NT2/D1 (cell line): ENCODE data around the gene COL8A1.
A peak's percentile ranks its signal among the peaks of the same experiment; 100 is the strongest.

ENCODE experiments used
- DNase-seq: peaks from one replicate; pipeline ENCODE4 v3.0.0-alpha.2; 2011; ENCODE audit warnings: low read depth, low spot score
- H3K27me3 ChIP-seq: 2 replicates; pipeline ENCODE4 v1.6.0; 2011; ENCODE audit warnings: mild to moderate bottlenecking; ENCODE audit not compliant: insufficient read length, insufficient read depth
- H3K36me3 ChIP-seq: 2 replicates; pipeline ENCODE4 v1.6.1; 2011; ENCODE audit warnings: mild to moderate bottlenecking, low read length, mixed read lengths; ENCODE audit not compliant: insufficient read depth, insufficient read length
- H3K4me1 ChIP-seq: 2 replicates; pipeline ENCODE4 v1.5.1; 2011; ENCODE audit not compliant: insufficient read depth, insufficient read length
- H3K4me3 ChIP-seq: 2 replicates; pipeline ENCODE4 v1.5.1; 2011; ENCODE audit warnings: low read depth; ENCODE audit not compliant: insufficient read length
- H3K9ac ChIP-seq: 2 replicates; pipeline ENCODE4 v1.6.0; 2011; ENCODE audit warnings: low read depth; ENCODE audit not compliant: insufficient read length
- H3K9me3 ChIP-seq: 2 replicates; pipeline ENCODE4 v1.5.1; 2011; ENCODE audit warnings: mild to moderate bottlenecking, low read length; ENCODE audit not compliant: insufficient read depth
- SUZ12 ChIP-seq: IDR thresholded peaks from 2 replicates; pipeline ENCODE4 v1.6.1; 2011; ENCODE audit not compliant: insufficient read length, insufficient read depth; ENCODE audit errors: extremely low read depth
- YY1 ChIP-seq: IDR thresholded peaks from 2 replicates; pipeline ENCODE4 v1.6.1; 2011; ENCODE audit not compliant: insufficient read length, insufficient read depth
- ZNF274 ChIP-seq: IDR thresholded peaks from 2 replicates; pipeline ENCODE4 v1.6.1; 2011; ENCODE audit warnings: mild to moderate bottlenecking, low read depth, low read length

The COL8A1 gene

GRCh38 chr3:99794485-99794884, 156.1 kb downstream of the COL8A1 start:
- TF ChIP-seq SUZ12 (no peak), ZNF274 (no peak), YY1 (no peak)
- Histone ChIP-seq H3K9me3 (no peaks in the 10 kb centered on the region), H3K4me3 (no peak overlapping the region)

GRCh38 chr3:99795573-99795972, 157.2 kb downstream of the COL8A1 start:
- H3K36me3 ChIP-seq = no peaks in the 10 kb centered on the region
- H3K4me1 ChIP-seq = no peaks in the 10 kb centered on the region
- no peaks in the 10 kb centered on the region for H3K9me3 ChIP-seq
- H3K27me3 ChIP-seq = no peaks in the 10 kb centered on the region
- TF ChIP-seq ZNF274 (no peak), SUZ12 (no peak), YY1 (no peak)
- no peak for DNase-seq
- no peak overlapping the region for H3K4me3 ChIP-seq
- no peak overlapping the region for H3K9ac ChIP-seq

More at GRCh38 chr3:99794485-99794884, 156.1 kb downstream of the COL8A1 start:
- H3K9ac ChIP-seq = no peak overlapping the region
- no peaks in the 10 kb centered on the region for H3K36me3 ChIP-seq
- H3K27me3 ChIP-seq = no peaks in the 10 kb centered on the region
- H3K4me1 ChIP-seq = no peaks in the 10 kb centered on the region
- no peak for DNase-seq

- H3K9ac ChIP-seq = no peak overlapping the region
- H3K4me3 ChIP-seq = no peak overlapping the region
- no peaks in the 10 kb centered on the region for H3K36me3 ChIP-seq
- H3K9me3 ChIP-seq = peaks cover 12% of the 10 kb centered on the region
- no peaks in the 10 kb centered on the region for H3K4me1 ChIP-seq
- no peak for DNase-seq
- no peak for TF ChIP-seq YY1
- TF ChIP-seq SUZ12 = no peak
- TF ChIP-seq ZNF274 = no peak
- H3K27me3 ChIP-seq = no peaks in the 10 kb centered on the region
Measured at GRCh38 chr3:99799422-99799821, 161.0 kb downstream of the COL8A1 start.

GRCh38 chr3:99803297-99803696, 164.9 kb downstream of the COL8A1 start:
- TF ChIP-seq ZNF274 = no peak
- no peak for TF ChIP-seq YY1
- no peak for TF ChIP-seq SUZ12
- no peaks in the 10 kb centered on the region for H3K27me3 ChIP-seq

GRCh38 chr3:99805160-99805559, 166.8 kb downstream of the COL8A1 start:
- Histone ChIP-seq H3K4me1 (no peaks in the 10 kb centered on the region), H3K9ac (no peak overlapping the region), H3K27me3 (no peaks in the 10 kb centered on the region), H3K4me3 (no peak overlapping the region), H3K9me3 (peaks cover 38% of the 10 kb centered on the region), H3K36me3 (no peaks in the 10 kb centered on the region)
- TF ChIP-seq SUZ12 (no peak), ZNF274 (no peak), YY1 (no peak)
- DNase-seq = no peak

More at GRCh38 chr3:99803297-99803696, 164.9 kb downstream of the COL8A1 start:
- H3K4me3 ChIP-seq = no peak overlapping the region
- peaks cover 38% of the 10 kb centered on the region for H3K9me3 ChIP-seq
- H3K9ac ChIP-seq = no peak overlapping the region
- H3K4me1 ChIP-seq = no peaks in the 10 kb centered on the region
- DNase-seq = no peak
- no peaks in the 10 kb centered on the region for H3K36me3 ChIP-seq

GRCh38 chr3:99808163-99808794, 169.9 kb downstream of the COL8A1 start:
- H3K27me3 ChIP-seq = no peaks in the 10 kb centered on the region
- H3K4me1 ChIP-seq = no peaks in the 10 kb centered on the region
- no peaks in the 10 kb centered on the region for H3K36me3 ChIP-seq
- H3K9me3 ChIP-seq = peaks cover 37% of the 10 kb centered on the region
- TF ChIP-seq YY1 (no peak), ZNF274 (no peak), SUZ12 (no peak)
- DNase-seq = peak; percentile 77
- H3K9ac ChIP-seq = no peak overlapping the region
- no peak overlapping the region for H3K4me3 ChIP-seq

- H3K27me3 ChIP-seq = no peaks in the 10 kb centered on the region
Measured at GRCh38 chr3:99809565-99809964, 171.2 kb downstream of the COL8A1 start.

GRCh38 chr3:99810403-99810802, 172.0 kb downstream of the COL8A1 start:
- no peak for DNase-seq
- H3K9ac ChIP-seq = no peak overlapping the region
- no peaks in the 10 kb centered on the region for H3K36me3 ChIP-seq
- peaks cover 16% of the 10 kb centered on the region for H3K9me3 ChIP-seq
- H3K4me1 ChIP-seq = no peaks in the 10 kb centered on the region
- no peaks in the 10 kb centered on the region for H3K27me3 ChIP-seq
- TF ChIP-seq SUZ12 = no peak
- no peak for TF ChIP-seq YY1
- no peak for TF ChIP-seq ZNF274
- H3K4me3 ChIP-seq = no peak overlapping the region

More at GRCh38 chr3:99809565-99809964, 171.2 kb downstream of the COL8A1 start:
- Histone ChIP-seq H3K9ac (no peak overlapping the region), H3K9me3 (peaks cover 25% of the 10 kb centered on the region), H3K4me1 (no peaks in the 10 kb centered on the region), H3K36me3 (no peaks in the 10 kb centered on the region), H3K4me3 (no peak overlapping the region)
- no peak for TF ChIP-seq YY1
- no peak for DNase-seq
